ENCODE measurements around the gene LHFPL2.

GRCh38 chr5:78561261-78561660 is 87.3 kb downstream of the LHFPL2 start:
- TF ChIP-seq POLR2AphosphoS5 (IDR thresholded peaks at IDR 0.05) (no peak), CTCF (IDR thresholded peaks at IDR 0.05) (no peak)

All from prostate gland (tissue), 2 donors.